HG02759 (cell line): Measurements from ENCODE around the gene NFU1.
"Not testable (repeated sequence)": the region's sequence is repeated elsewhere in the genome, so short reads cannot be mapped to it uniquely, and the experiment has no call there.

Experiments used
- ATAC-seq: cut with Tn5 transposase; IDR thresholded peaks from one replicate; pipeline ENCODE4 v1.9.1; 2021; ENCODE audit warnings: mild to moderate bottlenecking, moderate library complexity; ENCODE audit not compliant: unreplicated experiment

The NFU1 gene

DNA sequence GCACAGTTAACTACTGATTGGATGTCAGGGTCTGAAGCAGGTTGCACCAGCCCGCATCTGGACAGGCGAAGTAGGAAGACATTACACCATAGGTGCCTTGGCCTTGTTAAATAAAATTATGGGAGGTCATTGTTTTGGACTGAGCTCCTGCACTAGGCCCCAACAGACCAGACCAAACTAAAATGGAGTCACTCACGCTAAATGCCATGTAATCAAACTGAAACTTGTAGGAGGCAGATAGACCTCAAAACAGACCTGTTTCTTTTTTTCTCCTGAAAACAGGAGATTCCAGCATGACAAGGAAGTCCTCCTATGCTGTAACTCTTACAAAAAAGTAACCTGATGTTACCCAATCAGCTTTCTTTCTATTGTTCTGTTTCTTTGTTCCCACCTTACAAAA lies 15.5 kb upstream of the NFU1 start:
- ATAC-seq: no peak

DNA sequence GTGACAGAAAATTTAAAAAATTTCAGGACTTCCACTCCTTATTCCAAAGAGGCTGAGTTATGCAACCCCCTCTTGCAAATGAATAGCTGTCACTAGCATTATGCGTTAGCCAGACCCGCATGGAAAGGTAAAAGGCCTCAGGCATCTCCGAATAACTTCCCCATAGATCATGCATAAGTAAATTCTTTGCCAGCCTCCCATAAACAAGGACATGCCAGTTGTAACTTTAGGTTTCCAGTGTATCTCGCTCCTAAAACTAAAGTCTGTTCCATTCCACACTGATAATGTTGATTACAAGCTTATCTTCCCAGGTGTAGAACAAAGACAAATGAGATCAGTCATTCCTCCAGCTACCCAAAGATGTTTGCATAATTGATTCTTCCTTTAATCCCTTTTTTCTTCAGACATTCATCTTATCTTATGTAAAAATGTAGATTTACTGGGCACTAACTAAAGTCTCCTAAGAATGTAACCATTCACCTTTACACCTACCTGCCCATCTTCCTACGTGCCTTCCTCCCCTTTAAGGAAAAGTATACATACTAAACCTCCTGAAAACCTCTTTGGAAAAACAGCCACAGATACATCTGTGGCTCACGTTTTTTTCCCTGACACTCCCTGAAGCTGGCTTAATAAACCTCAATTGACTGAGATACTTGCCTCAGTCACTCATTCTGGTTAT lies 13.6 kb upstream of the NFU1 start:
- no peak for ATAC-seq

DNA sequence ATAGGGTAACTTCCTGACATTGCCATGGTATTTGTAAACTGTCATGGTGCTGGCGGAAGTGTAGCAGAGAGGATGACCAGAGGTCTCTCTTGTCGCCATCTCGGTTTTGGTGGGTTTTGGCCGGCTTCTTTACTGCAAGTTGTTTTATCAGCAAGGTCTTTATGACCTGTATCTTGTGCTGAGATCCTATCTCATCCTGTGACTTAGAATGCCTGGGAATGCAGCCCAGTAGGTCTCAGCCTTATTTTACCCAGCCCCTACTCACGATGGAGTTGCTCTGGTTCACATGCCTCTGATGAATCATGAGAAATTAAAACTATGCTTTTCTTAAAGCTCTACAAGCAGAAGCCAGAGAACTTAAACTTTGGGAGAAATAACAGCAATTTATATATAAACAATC lies 12.7 kb upstream of the NFU1 start:
- ATAC-seq: no peak

DNA sequence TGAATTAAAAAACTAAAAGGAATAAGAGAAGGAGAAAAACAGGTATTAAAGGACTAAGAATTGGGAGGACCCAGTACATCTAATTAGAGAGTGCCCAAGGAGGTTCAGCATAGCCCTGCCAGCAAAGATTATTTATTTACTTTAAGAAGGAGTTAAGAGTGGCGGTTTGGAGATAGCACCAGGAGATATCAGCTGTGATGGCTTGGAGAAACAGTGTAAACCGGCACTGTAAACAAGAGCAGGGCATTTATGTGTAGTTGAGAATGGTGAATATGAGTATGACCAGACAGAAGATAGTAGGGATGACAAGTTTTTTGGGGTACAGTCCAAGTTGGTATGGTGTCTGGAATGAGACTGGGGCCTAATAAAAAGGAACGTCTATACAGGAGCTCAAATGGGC lies 6.4 kb upstream of the NFU1 start:
- ATAC-seq: not testable (repeated sequence)

DNA sequence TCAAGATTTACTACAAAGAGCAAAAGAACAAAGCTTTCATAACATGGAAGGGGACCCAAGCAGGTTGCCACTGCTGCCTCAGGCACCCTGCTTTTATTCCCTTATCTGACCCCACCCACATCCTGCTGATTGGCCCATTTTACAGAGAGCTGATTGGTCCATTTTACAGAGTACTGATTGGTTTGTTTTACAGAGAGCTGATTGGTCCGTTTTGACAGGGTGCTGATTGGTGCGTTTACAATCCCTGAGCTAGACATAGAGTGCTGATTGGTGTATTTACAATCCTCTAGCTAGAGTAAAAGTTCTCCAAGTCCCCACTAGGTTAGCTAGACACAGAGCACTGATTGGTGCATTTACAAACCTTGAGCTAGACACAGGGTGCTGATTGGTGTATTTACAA lies 2.3 kb upstream of the NFU1 start:
- ATAC-seq: not testable (repeated sequence)

- ATAC-seq: no peak
Observed at GRCh38 chr2:69438580-69438979, 1.3 kb upstream of the NFU1 start.

DNA sequence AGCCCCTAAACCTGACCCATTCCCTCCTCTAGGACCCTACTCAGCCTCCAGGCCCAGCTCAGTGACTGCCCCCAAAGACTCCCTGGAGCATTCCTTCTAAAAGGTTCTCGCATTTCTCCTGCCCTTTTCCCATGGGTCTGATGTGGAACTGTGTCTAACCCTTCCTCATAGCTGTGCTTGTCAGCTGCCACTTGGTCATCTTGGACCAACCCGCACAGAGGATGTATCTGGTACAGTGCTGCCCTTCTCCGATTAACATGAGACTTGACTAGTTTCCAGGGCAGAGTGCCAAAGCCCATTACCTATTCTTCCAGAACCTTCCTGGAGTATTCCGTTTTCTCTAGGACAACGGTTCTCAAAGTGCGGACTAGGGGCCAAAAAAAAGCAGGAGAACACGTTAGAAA lies 518 bp upstream of the NFU1 start:
- ATAC-seq: no peak

GRCh38 chr2:69436596-69436937 lies 668 bp downstream of the NFU1 start:
- no peak for ATAC-seq

- ATAC-seq: no peak
Observed at GRCh38 chr2:69434753-69435152, 2.5 kb downstream of the NFU1 start.

GRCh38 chr2:69429491-69430183 lies 7.6 kb downstream of the NFU1 start:
- no peak for ATAC-seq

- no peak for ATAC-seq
Observed at GRCh38 chr2:69428981-69429380, 8.3 kb downstream of the NFU1 start.

- no peak for ATAC-seq
Observed at GRCh38 chr2:69424419-69424818, 12.8 kb downstream of the NFU1 start.

DNA sequence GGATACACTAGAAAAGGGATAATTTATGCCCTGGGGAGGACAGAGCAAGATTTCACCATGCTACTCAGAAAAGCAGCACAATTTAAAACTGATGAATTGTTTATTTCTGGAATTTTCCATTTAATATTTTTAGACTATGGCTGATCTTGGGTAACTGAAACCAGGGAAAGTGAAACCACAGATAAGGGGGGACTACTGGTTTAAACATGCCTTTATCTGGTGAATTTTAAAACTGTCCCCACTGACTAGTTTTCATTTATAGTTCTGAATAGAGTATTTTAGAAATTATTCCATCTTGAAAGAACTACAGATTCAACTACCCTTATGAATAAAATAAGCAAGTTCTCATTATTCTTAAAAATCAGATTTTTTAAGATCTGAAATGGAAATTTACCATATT lies 15.0 kb downstream of the NFU1 start:
- no peak for ATAC-seq

GRCh38 chr2:69419111-69419510 lies 18.1 kb downstream of the NFU1 start:
- not testable (repeated sequence) for ATAC-seq

DNA sequence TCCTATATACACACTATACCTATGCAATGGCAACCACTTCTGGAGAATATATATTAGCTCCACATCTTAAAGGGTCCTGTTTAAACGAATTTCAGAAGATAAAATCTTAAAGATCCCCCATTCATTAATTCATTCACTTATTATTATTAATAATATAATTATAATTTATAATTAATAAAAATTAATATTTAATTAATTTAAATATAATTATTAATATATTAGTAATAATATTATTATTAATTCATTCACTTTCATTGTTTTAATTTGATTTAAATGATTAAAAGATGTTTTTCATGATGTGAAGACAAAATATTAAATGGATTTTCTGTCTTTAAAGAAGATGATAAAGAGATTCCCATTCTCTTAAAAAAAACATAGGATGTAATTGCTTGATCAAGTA lies 21.1 kb downstream of the NFU1 start:
- no peak for ATAC-seq

DNA sequence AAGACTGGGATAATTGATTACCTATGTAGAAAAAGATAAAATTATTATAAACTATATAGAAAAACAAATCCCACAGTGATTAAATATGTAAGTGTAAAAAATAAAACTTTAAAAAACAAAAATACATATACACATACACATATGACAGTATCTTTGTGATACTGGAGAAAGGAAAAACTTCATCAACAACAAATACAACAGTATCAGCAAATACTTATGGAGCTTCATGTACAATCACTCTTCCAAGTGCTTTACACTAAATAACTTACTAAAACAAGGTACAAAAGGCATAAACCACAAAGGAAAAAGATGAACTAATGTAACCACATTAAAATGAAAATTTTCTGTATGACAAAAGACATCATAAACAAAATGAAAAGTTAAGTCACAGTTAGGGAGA lies 26.1 kb downstream of the NFU1 start:
- ATAC-seq: no peak

DNA sequence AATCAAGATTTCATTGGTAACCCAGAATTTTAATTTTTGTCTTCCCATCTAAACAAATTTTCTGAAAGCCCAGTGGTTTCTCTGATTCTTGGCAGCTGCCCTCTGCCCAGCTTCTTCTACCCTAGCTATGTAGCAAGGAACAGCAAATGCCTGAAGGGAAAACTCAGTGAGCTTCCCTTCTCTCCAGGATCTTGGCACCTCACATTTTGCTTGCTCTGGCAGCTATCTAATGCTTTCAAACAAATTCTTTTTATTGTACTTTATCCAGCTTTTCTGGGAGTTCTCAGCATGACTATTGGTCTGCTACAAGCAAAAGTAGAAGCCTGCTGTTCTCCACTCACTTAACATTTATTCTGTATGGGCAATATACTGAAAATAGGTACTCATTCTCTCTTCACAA lies 31.9 kb downstream of the NFU1 start:
- no peak for ATAC-seq

GRCh38 chr2:69400121-69400520 lies 37.1 kb downstream of the NFU1 start:
- ATAC-seq: no peak

GRCh38 chr2:69397234-69397633 lies 40.0 kb downstream of the NFU1 start:
- no peak for ATAC-seq

DNA sequence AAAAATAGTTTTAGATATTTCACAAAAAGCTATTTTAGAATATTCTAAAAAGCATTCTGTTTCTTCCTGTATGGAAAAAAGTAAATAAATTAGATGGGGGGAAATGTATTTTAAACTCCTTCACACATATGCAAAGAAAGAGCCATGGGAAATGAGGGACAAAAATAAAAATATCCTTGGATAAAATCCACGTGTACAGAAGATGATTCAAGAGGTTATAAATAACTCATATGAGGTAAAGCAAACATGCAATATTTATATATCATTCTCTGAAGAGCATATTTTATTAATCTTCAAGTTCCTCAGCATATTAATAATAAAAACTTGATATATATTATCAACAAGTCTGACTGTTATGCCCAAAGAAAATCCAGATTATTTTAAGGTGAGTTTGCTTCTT lies 41.4 kb downstream of the NFU1 start:
- no peak for ATAC-seq

DNA sequence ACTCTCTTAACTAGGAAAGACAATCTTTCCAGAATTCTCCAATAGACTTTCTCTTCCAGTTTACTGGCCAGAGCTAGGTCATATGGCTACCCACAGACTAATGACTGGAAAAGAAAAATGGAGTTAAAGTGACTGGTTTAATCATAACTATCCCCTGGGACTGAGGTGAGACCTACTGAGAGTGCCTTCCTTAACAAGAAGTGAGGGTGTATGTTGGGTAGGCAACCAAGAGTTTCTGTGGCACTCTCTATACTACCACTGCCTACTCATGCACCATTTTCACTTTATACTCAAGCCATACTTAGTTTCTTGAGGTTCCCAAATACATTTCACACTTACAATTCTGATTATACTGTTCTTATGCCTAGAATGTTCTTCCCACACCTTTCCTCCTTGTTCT lies 43.3 kb downstream of the NFU1 start:
- no peak for ATAC-seq

GRCh38 chr2:69390471-69390870 lies 46.8 kb downstream of the NFU1 start:
- no peak for ATAC-seq

- no peak for ATAC-seq
Observed at GRCh38 chr2:69390001-69390400, 47.2 kb downstream of the NFU1 start.
